Liver (tissue), 9 donors: ENCODE results near the gene GNAO1. TPM values are rescaled to one million over a fixed set of nuclear protein-coding genes. Genes with fewer than 3 reads are reported as not detected.

Source experiments
- DNase-seq: peaks from one replicate; pipeline ENCODE4 v3.0.0-alpha.2; 2017; ENCODE audit warnings: low spot score
- H3K27ac ChIP-seq, 2 donors: one replicate each; pipeline ENCODE4 v1.7.0; 2013; ENCODE audit warnings: inconsistent platforms in 2 of 2, low read length in 2 of 2, control low read depth in 1 of 2, low read depth in 1 of 2, mild to moderate bottlenecking in 1 of 2
- H3K27me3 ChIP-seq, 4 donors: one replicate each; pipeline versions ENCODE4 v1.6.1 to v1.7.0; 2013; ENCODE audit warnings: low read length in 3 of 4, inconsistent platforms in 1 of 4, mild to moderate bottlenecking in 1 of 4, moderate library complexity in 1 of 4; ENCODE audit not compliant: control insufficient read depth in 4 of 4, insufficient read depth in 4 of 4
- H3K36me3 ChIP-seq, 4 donors: one replicate each; pipeline versions ENCODE4 v1.6.1 to v1.7.0; 2013; ENCODE audit warnings: low read length in 3 of 4, mild to moderate bottlenecking in 3 of 4, low read depth in 1 of 4, moderate library complexity in 1 of 4; ENCODE audit not compliant: control insufficient read depth in 4 of 4, insufficient read depth in 3 of 4
- H3K4me1 ChIP-seq, 4 donors: one replicate each; pipeline versions ENCODE4 v1.6.1 to v1.7.0; 2013; ENCODE audit warnings: low read length in 3 of 4, mild to moderate bottlenecking in 3 of 4, moderate library complexity in 1 of 4; ENCODE audit not compliant: control insufficient read depth in 4 of 4, insufficient read depth in 4 of 4
- H3K4me3 ChIP-seq, 3 donors: one replicate each; pipeline versions ENCODE4 v1.6.1 to v1.7.0; 2013; ENCODE audit warnings: low read length in 3 of 3, control low read depth in 1 of 3, low read depth in 1 of 3, mild to moderate bottlenecking in 1 of 3
- H3K9ac ChIP-seq, 2 donors: one replicate each; pipeline ENCODE4 v1.7.0; 2013; ENCODE audit warnings: low read length in 2 of 2, mild to moderate bottlenecking in 2 of 2, moderate library complexity in 2 of 2, control low read depth in 1 of 2, low read depth in 1 of 2
- H3K9me3 ChIP-seq, 4 donors: one replicate each; pipeline versions ENCODE4 v1.6.1 to v1.7.0; 2013; ENCODE audit warnings: low read length in 3 of 4; ENCODE audit not compliant: control insufficient read depth in 4 of 4
- FOXA1 ChIP-seq: IDR thresholded peaks from 2 replicates; pipeline ENCODE4 v1.6.1; 2016; ENCODE audit warnings: antibody characterized with exemption
- GABPA ChIP-seq, 2 donors: IDR thresholded peaks in 1 of 2; conservative IDR thresholded peaks in 1 of 2; 2 replicates each; pipeline ENCODE4 v1.6.1; 2016; ENCODE audit warnings: antibody characterized with exemption in 2 of 2, mild to moderate bottlenecking in 1 of 2, moderate library complexity in 1 of 2
- RXRA ChIP-seq, 2 donors: IDR thresholded peaks; 2 replicates each; pipeline ENCODE4 v1.6.1; 2017 to 2018; ENCODE audit warnings: antibody characterized with exemption in 2 of 2, mild to moderate bottlenecking in 1 of 2
- YY1 ChIP-seq: IDR thresholded peaks from 2 replicates; pipeline ENCODE4 v1.6.1; 2016; ENCODE audit warnings: antibody characterized with exemption, mild to moderate bottlenecking
- WGBS: extraction: QIAGEN DNeasy Blood & Tissue Kit; methylation state at CpG from one replicate; pipeline ENCODE4 v1.1.7; 2013; 5-methylcytosine and 5-hydroxymethylcytosine counted together
- polyA plus RNA-seq, 2 donors: library from polyadenylated mRNA; stranded (reverse) in 1 of 2; unstranded in 1 of 2; fragments of 200-250 nt in 1 of 2; fragments of >200 nt in 1 of 2; fragmentation: Nextera tagmentation in 1 of 2; extraction: Ambion mirVana in 1 of 2; gene quantifications; one replicate each; pipeline versions ENCODE4 v1.2.1 to v1.2.3, GENCODE V29; 2013 to 2015
- total RNA-seq, 2 donors: library from RNA; depleted of rRNA; stranded (reverse); fragments of >200 nt; gene quantifications; one replicate each; pipeline ENCODE4 v1.2.3, GENCODE V29; 2014
- TF ChIP-seq, protein P1 (sequence below): IDR thresholded peaks from 2 replicates; pipeline ENCODE4 v1.6.1; 2016; ENCODE audit warnings: antibody characterized with exemption, mild to moderate bottlenecking
- TF ChIP-seq, protein P2 (sequence below): IDR thresholded peaks from 2 replicates; pipeline ENCODE4 v1.6.1; 2016; ENCODE audit warnings: antibody characterized with exemption
- donor health status: healthy.
- donor health status: healthy.
- donor health status: healthy.
- donor health status: healthy.
- donor health status: healthy.

Gene GNAO1
- total and polyA plus RNA-seq, 4 donors, result 0.61 to 15.1 (median 7.0) TPM

DNA sequence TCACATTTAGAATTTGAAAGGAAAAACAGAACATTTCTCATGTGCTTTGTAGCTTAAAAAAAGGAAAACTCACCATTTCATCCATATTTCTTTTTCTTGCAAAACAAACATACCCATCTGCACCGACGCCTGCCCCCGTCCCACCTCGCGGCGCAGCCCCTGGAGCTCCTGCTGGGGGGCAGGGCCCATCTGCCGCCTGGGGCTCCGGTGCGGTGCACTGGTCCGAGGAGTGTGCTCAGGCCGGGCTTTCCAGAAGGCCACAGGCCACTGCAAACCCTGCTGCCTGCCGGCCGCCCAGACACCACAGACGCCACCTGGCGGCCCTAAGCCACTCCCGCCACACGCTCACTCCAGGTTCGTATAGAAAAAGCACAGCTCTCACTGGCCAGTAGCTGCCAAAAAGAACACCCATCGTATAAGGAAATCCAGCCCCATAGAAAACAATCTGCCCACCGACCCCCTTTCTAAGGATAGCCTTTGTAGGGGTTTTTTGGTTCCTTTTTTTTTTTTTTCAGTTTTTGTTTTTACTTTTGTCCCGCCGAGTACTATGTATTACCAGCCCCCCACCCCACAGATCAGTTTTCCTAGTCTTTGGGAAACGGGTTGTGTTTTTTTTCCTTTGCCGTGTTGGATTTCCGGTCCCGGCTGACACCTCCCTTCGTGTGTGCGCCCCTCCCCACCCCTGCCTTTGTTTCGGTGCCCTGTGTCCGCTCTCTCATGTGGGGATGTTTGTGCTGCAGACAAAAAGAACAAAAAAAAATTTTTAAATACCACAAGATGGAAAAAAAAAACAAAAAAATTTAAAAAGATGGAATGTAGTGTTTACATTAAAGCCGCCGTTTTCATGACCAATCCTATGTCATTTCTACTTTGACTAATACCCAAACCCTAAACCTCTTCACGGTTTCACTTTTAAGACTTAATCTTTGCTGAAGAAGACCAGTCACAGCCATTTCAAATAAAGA is 165.3 kb downstream of the GNAO1 start (continued):
- TF ChIP-seq, protein P1, sequence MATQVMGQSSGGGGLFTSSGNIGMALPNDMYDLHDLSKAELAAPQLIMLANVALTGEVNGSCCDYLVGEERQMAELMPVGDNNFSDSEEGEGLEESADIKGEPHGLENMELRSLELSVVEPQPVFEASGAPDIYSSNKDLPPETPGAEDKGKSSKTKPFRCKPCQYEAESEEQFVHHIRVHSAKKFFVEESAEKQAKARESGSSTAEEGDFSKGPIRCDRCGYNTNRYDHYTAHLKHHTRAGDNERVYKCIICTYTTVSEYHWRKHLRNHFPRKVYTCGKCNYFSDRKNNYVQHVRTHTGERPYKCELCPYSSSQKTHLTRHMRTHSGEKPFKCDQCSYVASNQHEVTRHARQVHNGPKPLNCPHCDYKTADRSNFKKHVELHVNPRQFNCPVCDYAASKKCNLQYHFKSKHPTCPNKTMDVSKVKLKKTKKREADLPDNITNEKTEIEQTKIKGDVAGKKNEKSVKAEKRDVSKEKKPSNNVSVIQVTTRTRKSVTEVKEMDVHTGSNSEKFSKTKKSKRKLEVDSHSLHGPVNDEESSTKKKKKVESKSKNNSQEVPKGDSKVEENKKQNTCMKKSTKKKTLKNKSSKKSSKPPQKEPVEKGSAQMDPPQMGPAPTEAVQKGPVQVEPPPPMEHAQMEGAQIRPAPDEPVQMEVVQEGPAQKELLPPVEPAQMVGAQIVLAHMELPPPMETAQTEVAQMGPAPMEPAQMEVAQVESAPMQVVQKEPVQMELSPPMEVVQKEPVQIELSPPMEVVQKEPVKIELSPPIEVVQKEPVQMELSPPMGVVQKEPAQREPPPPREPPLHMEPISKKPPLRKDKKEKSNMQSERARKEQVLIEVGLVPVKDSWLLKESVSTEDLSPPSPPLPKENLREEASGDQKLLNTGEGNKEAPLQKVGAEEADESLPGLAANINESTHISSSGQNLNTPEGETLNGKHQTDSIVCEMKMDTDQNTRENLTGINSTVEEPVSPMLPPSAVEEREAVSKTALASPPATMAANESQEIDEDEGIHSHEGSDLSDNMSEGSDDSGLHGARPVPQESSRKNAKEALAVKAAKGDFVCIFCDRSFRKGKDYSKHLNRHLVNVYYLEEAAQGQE, result peak; percentile 26

DNA sequence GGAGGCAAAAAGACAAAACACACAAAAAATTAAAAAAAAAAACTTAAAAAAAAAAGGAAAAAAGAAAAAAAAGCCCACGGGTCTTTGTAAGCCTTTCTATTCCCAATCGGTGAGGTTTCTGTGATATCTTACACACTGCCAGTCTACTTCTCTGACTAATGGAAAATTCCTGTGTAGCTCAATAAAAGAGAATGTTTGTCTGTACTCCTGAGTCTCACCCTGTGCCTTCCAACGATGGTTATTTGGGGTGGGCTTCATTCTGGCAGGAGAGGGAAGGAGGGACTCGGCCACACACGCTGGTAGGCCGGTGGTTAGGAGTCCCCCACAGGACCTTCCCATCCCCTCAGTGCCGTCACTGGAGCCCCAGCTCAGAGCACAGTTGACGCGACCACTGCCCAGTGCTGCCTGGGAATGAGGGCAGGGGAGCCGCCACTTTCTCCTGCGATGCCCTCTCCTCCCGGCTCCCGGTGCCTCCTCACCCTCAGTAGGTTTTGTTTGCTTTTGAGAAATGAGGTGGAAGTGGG is 166.0 kb downstream of the GNAO1 start:
- WGBS, result 71% methylated on average over 13 of the region's 13 CpGs
- peak overlapping the region; percentile 0 to 59 for H3K27ac ChIP-seq
- peaks cover 0 to 9% (median 5%) of the 10 kb centered on the region in 4 donors for H3K4me1 ChIP-seq
- DNase-seq, result no peak
- peak overlapping the region in 1 of 2 donors; percentile 82 for H3K9ac ChIP-seq
- no peak for TF ChIP-seq GABPA (IDR thresholded peaks at IDR 0.05 in 1 of 2, conservative IDR thresholded peaks at IDR 0.05 in 1 of 2)
- TF ChIP-seq, protein P2, sequence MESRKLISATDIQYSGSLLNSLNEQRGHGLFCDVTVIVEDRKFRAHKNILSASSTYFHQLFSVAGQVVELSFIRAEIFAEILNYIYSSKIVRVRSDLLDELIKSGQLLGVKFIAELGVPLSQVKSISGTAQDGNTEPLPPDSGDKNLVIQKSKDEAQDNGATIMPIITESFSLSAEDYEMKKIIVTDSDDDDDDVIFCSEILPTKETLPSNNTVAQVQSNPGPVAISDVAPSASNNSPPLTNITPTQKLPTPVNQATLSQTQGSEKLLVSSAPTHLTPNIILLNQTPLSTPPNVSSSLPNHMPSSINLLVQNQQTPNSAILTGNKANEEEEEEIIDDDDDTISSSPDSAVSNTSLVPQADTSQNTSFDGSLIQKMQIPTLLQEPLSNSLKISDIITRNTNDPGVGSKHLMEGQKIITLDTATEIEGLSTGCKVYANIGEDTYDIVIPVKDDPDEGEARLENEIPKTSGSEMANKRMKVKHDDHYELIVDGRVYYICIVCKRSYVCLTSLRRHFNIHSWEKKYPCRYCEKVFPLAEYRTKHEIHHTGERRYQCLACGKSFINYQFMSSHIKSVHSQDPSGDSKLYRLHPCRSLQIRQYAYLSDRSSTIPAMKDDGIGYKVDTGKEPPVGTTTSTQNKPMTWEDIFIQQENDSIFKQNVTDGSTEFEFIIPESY, result no peak
- TF ChIP-seq YY1, result no peak
- TF ChIP-seq, protein P1, result no peak
- TF ChIP-seq FOXA1, result no peak
- TF ChIP-seq RXRA (IDR thresholded peaks at IDR 0.05), result no peak
- no peaks in the 10 kb centered on the region for H3K9me3 ChIP-seq
- H3K27me3 ChIP-seq, result no peaks in the 10 kb centered on the region
- peaks cover under 1 to 7% (median 2%) of the 10 kb centered on the region in 4 donors for H3K36me3 ChIP-seq
- H3K4me3 ChIP-seq, result peak overlapping the region in 1 of 3 donors; percentile 54
